ENCODE data around the gene UBE3B. TPM values are rescaled to one million over a fixed set of nuclear protein-coding genes. Genes with fewer than 3 reads are reported as not detected.

UBE3B gene
- total and polyA plus RNA-seq, 2 experiments from 2014 or later: 20.1 to 35.5 TPM

GRCh38 chr12:109531411-109531810, 54.0 kb downstream of the UBE3B start:
- H3K9me3 ChIP-seq (ENCODE audit: low read depth): no peaks in the 10 kb centered on the region
- 32% methylated on average over 2 of the region's 2 CpGs for WGBS (ENCODE audit: low lambda C conversion rate, missing lambda C conversion rate)
- H3K4me2 ChIP-seq: no peak overlapping the region
- no peaks in the 10 kb centered on the region for H3K9me2 ChIP-seq (replicated peaks; ENCODE audit: insufficient read depth)
- H3K79me2 ChIP-seq: no peaks in the 10 kb centered on the region
- H3K27ac ChIP-seq: peak overlapping the region; percentile 33
- H2AFZ ChIP-seq: no peak overlapping the region
- no peak overlapping the region for H3K4me3 ChIP-seq
- H4K20me1 ChIP-seq (ENCODE audit: insufficient read depth, poor library complexity, severe bottlenecking): no peaks in the 10 kb centered on the region
- peaks cover 3% of the 10 kb centered on the region for H3K4me1 ChIP-seq (ENCODE audit: insufficient read depth)
- H3K36me3 ChIP-seq (replicated peaks; ENCODE audit: insufficient read depth, low read depth): no peaks in the 10 kb centered on the region
- no peaks in the 10 kb centered on the region for H3K27me3 ChIP-seq
- no peak for TF ChIP-seq EZH2phosphoT487 (IDR thresholded peaks at IDR 0.05; ENCODE audit: low read depth, severe bottlenecking, unreplicated experiment)
- TF ChIP-seq EZH2 (IDR thresholded peaks at IDR 0.05; ENCODE audit: borderline replicate concordance): no peak
- no peak for TF ChIP-seq CTCF (IDR thresholded peaks at IDR 0.05; ENCODE audit: poor library complexity)
- no peak for DNase-seq (ENCODE audit: low spot score)

- Histone ChIP-seq H3K36me3 (replicated peaks; ENCODE audit: insufficient read depth, low read depth) (no peaks in the 10 kb centered on the region), H3K79me2 (no peaks in the 10 kb centered on the region)
- no peak for TF ChIP-seq CTCF (IDR thresholded peaks at IDR 0.05; ENCODE audit: poor library complexity)
Measured at GRCh38 chr12:109532721-109533486, 55.5 kb downstream of the UBE3B start.

GRCh38 chr12:109533487-109533740, 56.0 kb downstream of the UBE3B start:
- 93% methylated on average over 8 of the region's 8 CpGs for WGBS (ENCODE audit: low lambda C conversion rate, missing lambda C conversion rate)
- Histone ChIP-seq H3K9me2 (replicated peaks; ENCODE audit: insufficient read depth) (no peaks in the 10 kb centered on the region), H3K4me3 (no peak overlapping the region), H4K20me1 (ENCODE audit: insufficient read depth, poor library complexity, severe bottlenecking) (no peaks in the 10 kb centered on the region), H3K9me3 (ENCODE audit: low read depth) (no peaks in the 10 kb centered on the region), H3K27ac (no peak overlapping the region), H2AFZ (no peak overlapping the region), H3K36me3 (replicated peaks; ENCODE audit: insufficient read depth, low read depth) (no peaks in the 10 kb centered on the region), H3K4me1 (ENCODE audit: insufficient read depth) (peaks cover 3% of the 10 kb centered on the region), H3K4me2 (no peak overlapping the region), H3K27me3 (no peaks in the 10 kb centered on the region), H3K79me2 (no peaks in the 10 kb centered on the region)
- no peak for DNase-seq (ENCODE audit: low spot score)
- TF ChIP-seq EZH2 (IDR thresholded peaks at IDR 0.05; ENCODE audit: borderline replicate concordance) (no peak), CTCF (IDR thresholded peaks at IDR 0.05; ENCODE audit: poor library complexity) (no peak), EZH2phosphoT487 (IDR thresholded peaks at IDR 0.05; ENCODE audit: low read depth, severe bottlenecking, unreplicated experiment) (no peak)

More at GRCh38 chr12:109532721-109533486, 55.5 kb downstream of the UBE3B start:
- no peaks in the 10 kb centered on the region for H4K20me1 ChIP-seq (ENCODE audit: insufficient read depth, poor library complexity, severe bottlenecking)
- no peaks in the 10 kb centered on the region for H3K9me2 ChIP-seq (replicated peaks; ENCODE audit: insufficient read depth)
- no peaks in the 10 kb centered on the region for H3K9me3 ChIP-seq (ENCODE audit: low read depth)
- H2AFZ ChIP-seq: no peak overlapping the region
- no peak for DNase-seq (ENCODE audit: low spot score)
- H3K4me1 ChIP-seq (ENCODE audit: insufficient read depth): peaks cover 3% of the 10 kb centered on the region
- H3K27me3 ChIP-seq: no peaks in the 10 kb centered on the region
- no peak overlapping the region for H3K27ac ChIP-seq
- no peak overlapping the region for H3K4me2 ChIP-seq
- WGBS (ENCODE audit: low lambda C conversion rate, missing lambda C conversion rate): 86% methylated on average over 24 of the region's 24 CpGs
- H3K4me3 ChIP-seq: no peak overlapping the region

Measured in hepatocyte (in vitro differentiated cells).